ENCODE results near the gene RNLS.
"Not testable (repeated sequence)": the region's sequence is repeated elsewhere in the genome, so short reads cannot be mapped to it uniquely, and the experiment has no call there.

The RNLS gene

DNA sequence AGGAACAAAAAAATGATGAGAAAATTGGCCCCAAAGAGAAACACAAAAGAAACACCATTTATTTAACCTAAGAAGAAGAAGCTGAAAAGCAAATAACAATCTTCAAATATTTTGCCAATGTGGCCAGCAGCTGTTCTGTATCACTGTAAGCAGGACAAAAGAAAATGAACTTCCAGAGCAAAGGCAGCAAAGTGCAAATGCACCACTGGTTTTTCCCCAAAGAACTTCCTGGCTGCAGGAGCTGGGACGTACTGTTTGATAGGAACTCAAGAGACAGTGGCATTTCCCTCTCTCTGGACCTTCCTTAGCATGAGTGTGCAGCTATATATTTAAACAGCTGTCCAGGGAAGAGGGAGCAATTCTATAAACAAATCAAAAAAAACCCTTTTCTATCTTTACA lies 60.4 kb downstream of the RNLS start:
- no peak for DNase-seq (ENCODE audit: low spot score)

DNA sequence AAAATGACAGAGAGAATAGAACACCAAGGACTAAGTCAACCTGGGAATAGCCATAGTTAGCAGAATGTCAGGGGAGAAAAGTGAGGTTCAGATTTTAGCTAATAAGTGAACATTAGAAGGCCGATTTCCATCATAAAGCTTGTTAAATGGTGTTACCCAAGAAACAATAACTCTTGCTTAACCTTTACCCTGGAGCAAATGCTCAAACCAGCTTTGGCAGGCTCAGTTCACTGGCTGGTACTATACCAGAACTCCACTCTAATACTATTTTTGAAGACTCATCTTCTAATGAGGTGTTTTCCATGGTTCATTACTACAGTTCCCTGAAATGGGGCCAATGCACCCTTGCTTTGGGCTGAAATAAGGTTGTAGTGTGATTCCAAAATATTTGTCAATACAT lies 61.3 kb downstream of the RNLS start:
- no peak for DNase-seq (ENCODE audit: low spot score)

DNA sequence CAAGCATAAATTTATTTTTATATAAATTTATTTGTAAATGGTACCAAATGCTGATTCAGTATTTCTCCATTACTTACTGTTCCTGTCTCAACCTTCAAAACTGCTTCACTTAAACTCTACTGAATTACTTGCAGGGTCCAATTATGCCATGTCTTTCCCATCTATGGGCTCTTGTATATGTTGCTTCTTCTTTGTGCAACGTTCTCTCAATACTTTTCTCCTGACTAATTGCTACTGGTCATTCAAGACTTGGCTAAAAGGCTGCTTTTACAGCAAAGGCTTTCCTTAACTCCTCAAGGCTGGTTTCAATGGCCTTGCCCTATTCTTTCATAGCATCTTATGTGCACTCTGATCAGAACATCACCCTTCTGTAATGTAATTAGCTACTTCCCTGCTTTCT lies 67.9 kb downstream of the RNLS start:
- no peak for DNase-seq (ENCODE audit: low spot score)

- no peak for DNase-seq (ENCODE audit: low spot score)
These were observed 70.5 kb downstream of the RNLS start for GRCh38 chr10:88512599-88512998.

GRCh38 chr10:88508796-88509195 lies 74.3 kb downstream of the RNLS start:
- DNase-seq (ENCODE audit: low spot score), result no peak

GRCh38 chr10:88507826-88508453 lies 75.2 kb downstream of the RNLS start:
- DNase-seq (ENCODE audit: low spot score), result no peak

GRCh38 chr10:88507404-88507803 lies 75.7 kb downstream of the RNLS start:
- DNase-seq (ENCODE audit: low spot score), result no peak

DNA sequence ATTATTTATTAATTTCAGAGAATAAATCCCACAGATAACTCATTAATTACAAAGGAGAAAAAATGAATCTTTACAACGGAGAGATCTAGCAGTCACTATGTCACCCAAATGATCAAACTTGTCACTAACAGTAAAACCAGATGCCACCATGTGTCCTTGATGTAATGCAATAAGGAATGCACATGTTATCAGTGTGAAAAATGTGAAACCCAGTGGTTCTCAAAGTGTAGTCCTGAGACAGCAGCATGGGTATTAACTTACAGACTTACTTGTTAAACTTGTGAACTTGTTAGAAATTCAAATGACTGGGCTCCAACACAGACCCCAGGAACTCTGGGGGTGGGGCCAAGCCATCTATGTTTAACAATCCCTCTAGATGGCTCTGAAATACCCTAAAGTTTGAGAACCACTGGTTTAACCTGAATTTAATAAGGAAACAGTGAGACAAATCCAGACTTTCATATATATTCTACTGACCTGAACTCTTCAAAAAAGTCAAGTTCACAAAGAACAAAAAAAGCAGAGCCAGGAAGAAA lies 77.4 kb downstream of the RNLS start:
- no peak for DNase-seq (ENCODE audit: low spot score)

DNA sequence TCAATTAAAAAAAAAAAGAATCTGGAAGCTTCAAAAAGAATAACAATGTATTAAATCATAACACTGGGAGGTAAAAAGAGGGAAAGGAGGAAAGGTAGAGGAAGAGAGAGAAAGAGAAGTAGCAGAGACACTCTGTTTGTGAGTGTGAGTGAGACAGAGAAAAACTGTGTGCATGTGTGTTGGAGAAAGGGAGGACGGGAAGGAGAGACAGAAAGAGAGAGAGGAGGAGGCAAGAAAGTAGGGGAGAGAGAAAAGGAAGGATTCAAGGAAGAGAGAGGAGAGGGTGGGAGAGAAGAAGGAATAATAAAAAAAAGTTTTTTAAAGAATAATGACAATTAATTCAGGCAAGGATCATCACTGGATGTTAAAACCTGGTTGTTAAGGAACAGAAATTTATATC lies 77.9 kb downstream of the RNLS start:
- DNase-seq (ENCODE audit: low spot score), result no peak

GRCh38 chr10:88500656-88501055 lies 82.5 kb downstream of the RNLS start:
- DNase-seq (ENCODE audit: low spot score), result no peak

DNA sequence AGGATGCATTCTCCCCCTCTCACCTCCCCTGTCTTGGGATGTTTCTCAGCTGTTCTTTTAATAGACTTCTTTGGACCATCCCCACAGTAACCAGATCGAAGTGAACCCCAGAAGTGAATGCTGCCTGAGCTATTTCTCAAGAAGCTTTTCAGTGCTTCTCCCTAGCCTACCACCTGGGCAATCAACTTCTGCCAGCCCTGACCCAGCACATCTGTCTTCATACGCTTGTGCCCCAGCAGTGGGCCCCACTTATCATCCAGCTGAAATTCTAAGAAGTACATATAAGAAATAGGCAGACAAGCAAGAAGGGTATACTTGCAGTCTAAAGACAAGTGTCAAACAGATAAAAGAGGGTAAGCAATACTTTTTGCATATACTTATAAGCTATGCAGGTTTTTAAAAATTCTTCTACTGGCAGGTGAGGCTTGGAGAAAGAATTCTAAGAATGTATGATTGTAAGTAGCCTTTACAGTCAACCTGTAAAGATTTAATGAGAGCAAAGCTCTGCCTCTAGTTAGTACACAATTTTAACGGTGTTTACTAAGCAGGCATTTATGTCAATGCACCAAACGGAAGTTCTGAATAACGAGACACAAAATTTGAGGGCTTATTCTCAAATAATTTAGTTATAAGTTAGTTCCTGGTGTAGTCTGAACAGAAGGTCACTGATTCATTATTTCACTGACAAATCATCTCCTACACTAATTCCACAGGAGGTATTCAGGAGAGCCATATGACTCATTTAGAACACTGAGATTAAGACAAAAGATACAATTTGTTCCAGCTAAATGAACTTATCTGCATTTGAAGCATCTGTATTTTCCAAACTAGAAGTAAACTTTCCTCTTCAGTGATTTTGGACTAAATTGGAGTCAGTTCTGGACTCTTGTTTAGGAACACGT lies 83.3 kb downstream of the RNLS start:
- DNase-seq (ENCODE audit: low spot score), result no peak

- no peak for DNase-seq (ENCODE audit: low spot score)
These were observed 85.2 kb downstream of the RNLS start for GRCh38 chr10:88497913-88498312.

- no peak for DNase-seq (ENCODE audit: low spot score)
These were observed 88.6 kb downstream of the RNLS start for GRCh38 chr10:88494537-88494936.

DNA sequence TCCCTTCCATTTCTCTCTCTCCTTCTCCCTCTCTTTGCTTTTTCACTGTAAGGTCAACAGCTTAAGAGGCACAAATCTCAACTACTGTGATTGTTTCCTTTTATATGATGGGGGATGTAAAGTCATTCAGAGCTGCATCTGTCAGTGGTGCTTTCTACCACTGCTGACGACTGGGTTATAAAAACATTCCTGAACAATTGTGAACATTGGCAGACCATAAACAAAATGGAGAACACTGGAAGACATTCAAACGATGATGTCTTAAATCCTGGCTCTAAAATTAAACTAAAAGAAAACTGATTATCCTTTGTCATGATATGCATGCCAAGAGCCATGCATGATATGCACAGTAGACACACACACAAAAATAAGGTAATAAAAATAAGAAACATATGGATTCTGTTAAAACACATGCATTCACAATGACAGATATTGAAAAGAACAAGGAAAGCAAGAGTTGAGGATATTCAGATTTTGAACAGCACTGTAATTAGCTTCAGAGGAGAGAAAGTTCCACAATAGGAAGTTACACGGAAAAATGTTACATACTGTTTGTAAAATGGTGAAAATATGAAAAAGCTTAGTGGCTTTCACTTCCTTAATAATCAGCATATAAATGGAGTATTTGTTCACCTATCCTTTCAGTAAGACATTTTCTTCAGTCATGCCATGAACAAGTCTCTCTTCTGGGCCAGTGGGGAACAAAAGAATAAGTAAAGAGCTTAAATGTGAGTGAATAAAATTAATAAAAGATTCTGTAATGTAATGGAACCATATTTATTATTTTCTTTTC lies 89.2 kb downstream of the RNLS start:
- no peak for DNase-seq (ENCODE audit: low spot score)

GRCh38 chr10:88491314-88491713 lies 91.8 kb downstream of the RNLS start:
- DNase-seq (ENCODE audit: low spot score), result no peak

DNA sequence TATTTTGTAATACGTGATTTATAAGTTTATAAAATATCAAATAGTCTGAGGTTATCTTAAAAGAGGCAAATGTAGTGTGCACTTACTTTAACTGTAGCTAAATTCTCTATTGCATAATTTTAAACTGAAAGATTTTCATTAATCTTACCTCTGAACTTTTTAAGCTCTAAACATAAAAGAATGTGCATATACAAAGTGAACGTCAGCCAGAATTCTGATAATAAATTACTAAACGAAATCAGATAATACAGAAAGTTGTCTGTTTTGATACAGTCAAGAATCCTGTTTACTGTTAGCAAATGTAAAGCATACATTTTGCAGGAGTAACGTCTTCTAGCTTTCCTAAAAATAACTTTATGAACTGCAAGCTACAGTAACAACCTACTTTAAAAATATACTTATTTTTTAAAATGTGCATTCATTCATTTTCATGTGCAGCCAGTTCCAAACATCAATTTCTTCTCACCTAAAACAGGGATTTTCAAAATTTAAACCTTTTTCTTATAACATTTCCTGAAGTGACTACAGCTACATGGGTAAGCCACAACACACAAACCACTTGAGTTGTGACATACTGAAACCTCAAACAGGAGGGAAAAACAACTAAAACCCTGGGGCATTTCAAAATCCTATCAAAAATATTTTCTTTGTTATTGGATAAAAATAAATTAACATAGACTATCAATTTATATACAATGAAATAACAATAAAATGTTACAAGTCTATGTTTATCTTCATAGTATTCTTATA lies 92.7 kb downstream of the RNLS start:
- no peak for DNase-seq (ENCODE audit: low spot score)

DNA sequence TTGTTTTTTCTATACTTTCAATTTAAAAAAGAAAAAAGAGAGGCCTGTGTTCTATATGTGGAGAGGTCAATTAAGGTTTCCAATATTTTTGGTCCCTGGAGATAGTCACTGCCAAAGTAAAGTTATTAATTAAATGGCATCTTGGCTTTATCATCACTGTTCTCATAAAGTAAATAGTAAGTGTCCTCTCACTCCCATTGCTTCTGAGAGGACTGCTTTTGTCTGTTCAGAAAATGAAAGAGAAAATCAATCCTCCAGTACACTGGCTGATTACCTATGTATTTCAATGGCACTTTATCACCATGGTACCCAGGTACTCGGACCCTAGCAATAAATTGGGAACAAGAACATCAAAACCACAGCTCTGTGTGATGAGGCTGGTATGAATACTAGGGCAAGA lies 94.0 kb downstream of the RNLS start:
- no peak for DNase-seq (ENCODE audit: low spot score)

GRCh38 chr10:88486816-88487215 lies 96.3 kb downstream of the RNLS start:
- not testable (repeated sequence) for DNase-seq (ENCODE audit: low spot score)

- no peak for DNase-seq (ENCODE audit: low spot score)
These were observed 100.9 kb downstream of the RNLS start for GRCh38 chr10:88482220-88482619.

GRCh38 chr10:88478256-88478655 lies 104.9 kb downstream of the RNLS start:
- DNase-seq (ENCODE audit: low spot score), result no peak

DNA sequence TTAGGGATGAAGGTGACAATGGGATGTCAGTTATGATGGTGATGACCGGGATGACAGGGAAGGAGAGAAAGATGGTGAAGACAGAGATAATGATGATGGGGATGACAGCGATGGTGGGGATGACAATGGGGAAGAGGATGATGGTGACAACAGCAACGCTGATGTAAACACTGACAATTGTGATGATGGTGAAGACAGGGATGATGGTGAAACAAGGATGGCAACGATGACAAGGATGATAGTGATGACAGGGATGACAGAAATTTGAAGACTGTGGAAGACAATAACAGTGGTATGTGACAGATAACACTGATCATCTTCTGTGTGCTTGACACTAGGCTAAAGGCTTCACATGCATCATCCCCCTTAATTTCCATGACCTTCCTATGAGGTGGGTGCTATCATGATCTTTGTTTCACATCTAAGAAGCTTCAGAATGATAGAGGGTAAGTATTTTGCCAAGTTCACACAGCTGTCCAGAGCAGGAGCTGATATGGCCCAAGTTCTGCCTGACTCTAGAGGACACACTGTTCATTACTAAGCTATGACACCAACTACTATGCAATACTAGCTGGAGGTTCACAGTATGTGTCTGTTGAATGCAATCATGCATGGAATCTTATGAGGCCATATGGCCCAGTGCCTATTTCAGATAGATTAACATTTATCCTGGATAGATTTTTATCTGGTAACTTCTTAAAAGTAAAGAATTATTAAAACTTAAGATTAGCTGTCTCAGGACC lies 105.6 kb downstream of the RNLS start:
- no peak for DNase-seq (ENCODE audit: low spot score)
